HEK293 (cell line): Measurements from ENCODE around the gene CYP2R1.

Experiments used
- CTCF ChIA-PET: fragments of 350-600 bp; formaldehyde crosslinking; extraction: SDS; loops from one replicate; lab custom pipeline; 2021; ENCODE audit warnings: antibody characterized with exemption; lab: Yijun Ruan, JAX
- POLR2A ChIA-PET: fragments of 300-600 bp; formaldehyde crosslinking; extraction: SDS; loops from one replicate; lab custom pipeline; 2020; ENCODE audit warnings: antibody characterized with exemption, inconsistent platforms; lab: Yijun Ruan, JAX
- H3K27ac ChIP-seq: fragments of 200-500 bp; sonication (Bioruptor generic); 2 replicates; pipeline ENCODE4 v1.5.1; 2014; ENCODE audit warnings: low read depth, low read length, control low read depth, inconsistent platforms; ENCODE audit errors: extremely low read depth
- H3K36me3 ChIP-seq, 2 experiments: fragments of 200-500 bp in 1 of 2; sonication (Bioruptor generic) in 1 of 2; 1 replicate in 1 of 2; 2 replicates in 1 of 2; pipeline ENCODE4 v1.5.1; 2014 to 2017; ENCODE audit warnings: inconsistent platforms in 2 of 2, low read length in 2 of 2; ENCODE audit not compliant: control insufficient read depth in 2 of 2, insufficient read depth in 1 of 2
- H3K4me1 ChIP-seq: fragments of 200-500 bp; sonication (Bioruptor generic); 2 replicates; pipeline ENCODE4 v1.5.1; 2014; ENCODE audit warnings: mild to moderate bottlenecking, low read length, inconsistent platforms; ENCODE audit not compliant: control insufficient read depth, insufficient read depth
- H3K4me3 ChIP-seq: 2 replicates; pipeline ENCODE4 v1.5.1; 2011; ENCODE audit warnings: low read depth, mild to moderate bottlenecking, control low read depth, low read length, moderate library complexity
- H3K9me3 ChIP-seq: fragments of 200-500 bp; sonication (Bioruptor generic); 2 replicates; pipeline ENCODE4 v1.5.1; 2014; ENCODE audit warnings: low read depth, low read length, inconsistent platforms; ENCODE audit not compliant: control insufficient read depth, insufficient read depth
- FEZF1 ChIP-seq: fragments of 450-650 bp; formaldehyde crosslinking; IDR thresholded peaks from 2 replicates; pipeline ENCODE4 v1.5.1; 2016; ENCODE audit warnings: missing biosample characterization, missing genetic modification characterization
- GLI4 ChIP-seq: fragments of 450-650 bp; formaldehyde crosslinking; IDR thresholded peaks from 2 replicates; pipeline ENCODE4 v1.5.1; 2016; ENCODE audit warnings: missing biosample characterization, missing genetic modification characterization
- PRDM6 ChIP-seq: fragments of 450-650 bp; formaldehyde crosslinking; IDR thresholded peaks from 2 replicates; pipeline ENCODE4 v1.5.1; 2017; ENCODE audit warnings: missing biosample characterization, missing genetic modification characterization
- ZBTB11 ChIP-seq: fragments of 450-650 bp; formaldehyde crosslinking; conservative IDR thresholded peaks from 2 replicates; pipeline ENCODE4 v1.5.1; 2016; ENCODE audit warnings: low read depth, missing biosample characterization, missing genetic modification characterization
- ZBTB44 ChIP-seq: fragments of 450-650 bp; IDR thresholded peaks from 2 replicates; pipeline ENCODE4 v1.5.1; 2018; ENCODE audit warnings: missing biosample characterization, mild to moderate bottlenecking, missing genetic modification characterization
- ZNF112 ChIP-seq: fragments of 450-650 bp; formaldehyde crosslinking; IDR thresholded peaks from 2 replicates; pipeline ENCODE4 v1.5.0; 2017; ENCODE audit warnings: missing biosample characterization, missing genetic modification characterization
- ZNF184 ChIP-seq: fragments of 450-650 bp; IDR thresholded peaks from 2 replicates; pipeline ENCODE4 v1.5.1; 2018; ENCODE audit warnings: missing biosample characterization, mild to moderate bottlenecking, missing genetic modification characterization
- ZNF311 ChIP-seq: fragments of 450-650 bp; formaldehyde crosslinking; IDR thresholded peaks from 2 replicates; pipeline ENCODE4 v1.5.1; 2017; ENCODE audit warnings: missing biosample characterization, missing genetic modification characterization, borderline replicate concordance
- ZNF366 ChIP-seq: fragments of 450-650 bp; formaldehyde crosslinking; conservative IDR thresholded peaks from 2 replicates; pipeline ENCODE4 v1.5.1; 2016; ENCODE audit warnings: missing biosample characterization, missing genetic modification characterization
- ZNF398 ChIP-seq: fragments of 450-650 bp; formaldehyde crosslinking; IDR thresholded peaks from 2 replicates; pipeline ENCODE4 v1.5.1; 2017; ENCODE audit warnings: missing biosample characterization, missing genetic modification characterization
- ZNF426 ChIP-seq: fragments of 450-650 bp; formaldehyde crosslinking; IDR thresholded peaks from 2 replicates; pipeline ENCODE4 v1.5.1; 2017; ENCODE audit warnings: missing biosample characterization, missing genetic modification characterization, mild to moderate bottlenecking, inconsistent platforms, moderate library complexity
- ZNF510 ChIP-seq: fragments of 450-650 bp; formaldehyde crosslinking; IDR thresholded peaks from 2 replicates; pipeline ENCODE4 v1.5.1; 2018; ENCODE audit warnings: mild to moderate bottlenecking, missing genetic modification characterization, missing biosample characterization; ENCODE audit not compliant: insufficient replicate concordance
- ZNF660 ChIP-seq: fragments of 450-650 bp; IDR thresholded peaks from 2 replicates; pipeline ENCODE4 v1.5.1; 2018; ENCODE audit warnings: missing biosample characterization, mild to moderate bottlenecking, missing genetic modification characterization
- ZNF768 ChIP-seq: fragments of 450-650 bp; formaldehyde crosslinking; IDR thresholded peaks from 2 replicates; pipeline ENCODE4 v1.5.1; 2018; ENCODE audit warnings: missing biosample characterization, mild to moderate bottlenecking, missing genetic modification characterization
- TF ChIP-seq, protein P1 (sequence below): IDR thresholded peaks from 2 replicates; pipeline ENCODE4 v1.6.1; 2011; ENCODE audit warnings: mild to moderate bottlenecking, low read depth, low read length, borderline replicate concordance

CYP2R1 gene

GRCh38 chr11:14906578-14906977, 14.5 kb upstream of the CYP2R1 start:
- H3K4me1 ChIP-seq: no peaks in the 10 kb centered on the region

More at GRCh38 chr11:14906578-14906977, 14.5 kb upstream of the CYP2R1 start:
- H3K4me3 ChIP-seq: no peak overlapping the region
- no peaks in the 10 kb centered on the region for H3K36me3 ChIP-seq
- TF ChIP-seq ZNF510 (tag by site-specific recombination) (no peak), ZNF184 (tag by site-specific recombination) (no peak), ZNF660 (tag by site-specific recombination) (no peak), ZBTB11 (tag by site-specific recombination) (no peak), ZNF768 (tag by site-specific recombination) (no peak), ZBTB44 (tag by site-specific recombination) (no peak), ZNF311 (tag by site-specific recombination) (no peak), GLI4 (no peak), ZNF398 (tag by site-specific recombination) (no peak), FEZF1 (tag by site-specific recombination) (no peak), ZNF366 (no peak), PRDM6 (tag by site-specific recombination) (no peak), ZNF426 (tag by site-specific recombination) (no peak), ZNF112 (tag by site-specific recombination) (no peak)
- TF ChIP-seq, protein P1, sequence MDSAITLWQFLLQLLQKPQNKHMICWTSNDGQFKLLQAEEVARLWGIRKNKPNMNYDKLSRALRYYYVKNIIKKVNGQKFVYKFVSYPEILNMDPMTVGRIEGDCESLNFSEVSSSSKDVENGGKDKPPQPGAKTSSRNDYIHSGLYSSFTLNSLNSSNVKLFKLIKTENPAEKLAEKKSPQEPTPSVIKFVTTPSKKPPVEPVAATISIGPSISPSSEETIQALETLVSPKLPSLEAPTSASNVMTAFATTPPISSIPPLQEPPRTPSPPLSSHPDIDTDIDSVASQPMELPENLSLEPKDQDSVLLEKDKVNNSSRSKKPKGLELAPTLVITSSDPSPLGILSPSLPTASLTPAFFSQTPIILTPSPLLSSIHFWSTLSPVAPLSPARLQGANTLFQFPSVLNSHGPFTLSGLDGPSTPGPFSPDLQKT: no peak
- TF ChIP-seq, all 188 proteins: peak for 0
- CTCF ChIA-PET: interaction anchor here (0.6 to 5.6 kb wide), 26 partner anchors 8 to 817 kb away, joined by 3 to 143 read pairs (median 9); partner anchors contain the start of gene CALCB
- H3K27ac ChIP-seq: no peak overlapping the region
- no peaks in the 10 kb centered on the region for H3K9me3 ChIP-seq
- POLR2A ChIA-PET: interaction anchor here (2.0 to 2.3 kb wide), 2 partner anchors 15 to 167 kb away, joined by 7 to 12 read pairs; partner anchors contain the start of genes CALCB and CYP2R1
